A549 (cell line): ENCODE results near the gene SCUBE1. TPM values are rescaled to one million over a fixed set of nuclear protein-coding genes. Genes with fewer than 3 reads are reported as not detected.

ENCODE experiments used
- ATAC-seq, 2 experiments: fragments of 200-7000 bp in 1 of 2; fragments of >200 bp in 1 of 2; cut with Nextera tagmentation in 1 of 2; cut with Tn5 transposase in 1 of 2; 3 replicates each; pipeline versions ENCODE4 v1.8.0 to v1.9.1; 2018 to 2020; ENCODE audit warnings: mild to moderate bottlenecking in 1 of 2, moderate library complexity in 1 of 2
- CTCF ChIA-PET: fragments of 300-600 bp; sonication (Branson Sonifier 250); formaldehyde crosslinking; extraction: SDS; loops from one replicate; lab custom pipeline; 2021; ENCODE audit warnings: antibody characterized with exemption, inconsistent platforms; lab: Yijun Ruan, JAX
- POLR2A ChIA-PET: fragments of 350-600 bp; formaldehyde crosslinking; extraction: SDS; loops from one replicate; lab custom pipeline; 2021; ENCODE audit warnings: antibody characterized with exemption, inconsistent platforms; lab: Yijun Ruan, JAX
- DNase-seq, 2 experiments: peaks; one replicate each; pipeline versions ENCODE4 v3.0.0 to v3.0.0-alpha.2; 2011 to 2016; ENCODE audit warnings: low read depth in 1 of 2, low spot score in 1 of 2
- FAIRE-seq: peaks from 2 replicates; lab custom pipeline; 2011; peaks lifted over from hg19 to GRCh38; lab: Jason Lieb, UNC
- H3K27ac ChIP-seq, 2 experiments: fragments of >200 bp; sonication (Bioruptor Twin); formaldehyde crosslinking; 3 replicates each; pipeline ENCODE4 v1.5.1; 2016 to 2017
- H3K4me1 ChIP-seq: fragments of >200 bp; sonication (Bioruptor Twin); formaldehyde crosslinking; 3 replicates; pipeline ENCODE4 v1.6.1; 2016
- H3K4me2 ChIP-seq: fragments of >200 bp; sonication (Bioruptor Twin); formaldehyde crosslinking; 3 replicates; pipeline ENCODE4 v1.6.1; 2016
- H3K4me3 ChIP-seq: fragments of >200 bp; sonication (Bioruptor Twin); formaldehyde crosslinking; 3 replicates; pipeline ENCODE4 v1.5.1; 2016
- H3K9me3 ChIP-seq: fragments of >200 bp; sonication (Bioruptor Twin); formaldehyde crosslinking; 3 replicates; pipeline ENCODE4 v1.6.1; 2016
- BHLHE40 ChIP-seq: IDR thresholded peaks from 2 replicates; pipeline ENCODE4 v1.6.1; 2012; ENCODE audit warnings: low read depth, low read length, inconsistent platforms
- CBX2 ChIP-seq: fragments of 200-600 bp; sonication (generic); IDR thresholded peaks from 2 replicates; pipeline ENCODE4 v1.6.1; 2016; ENCODE audit warnings: low read depth, mild to moderate bottlenecking, borderline replicate concordance
- CHD2 ChIP-seq: fragments of 150-350 bp; IDR thresholded peaks from 2 replicates; pipeline ENCODE4 v1.6.1; 2014; ENCODE audit warnings: low read length; ENCODE audit not compliant: partially characterized antibody
- CHD4 ChIP-seq: fragments of 200-600 bp; sonication (generic); IDR thresholded peaks from 2 replicates; pipeline ENCODE4 v1.6.1; 2016; ENCODE audit warnings: antibody characterized with exemption, mild to moderate bottlenecking, borderline replicate concordance
- E2F6 ChIP-seq: IDR thresholded peaks from 2 replicates; pipeline ENCODE4 v1.6.1; 2012; ENCODE audit warnings: low read depth, borderline replicate concordance
- EHF ChIP-seq: fragments of 250-450 bp; sonication (Bioruptor Pico); IDR thresholded peaks from 2 replicates; pipeline ENCODE4 v1.5.0; 2020; ENCODE audit warnings: mild to moderate bottlenecking
- EHMT2 ChIP-seq: fragments of 200-600 bp; sonication (generic); IDR thresholded peaks from 2 replicates; pipeline ENCODE4 v1.6.1; 2016; ENCODE audit warnings: antibody characterized with exemption, low read depth, mild to moderate bottlenecking, moderate library complexity
- FOXS1 ChIP-seq: fragments of 250-450 bp; sonication (Bioruptor Pico); IDR thresholded peaks from 2 replicates; pipeline ENCODE4 v1.5.0; 2020; ENCODE audit warnings: mild to moderate bottlenecking, moderate library complexity
- GATA3 ChIP-seq: IDR thresholded peaks from 2 replicates; pipeline ENCODE4 v1.6.1; 2012; ENCODE audit warnings: borderline replicate concordance
- HEYL ChIP-seq: fragments of 250-450 bp; sonication (Bioruptor Pico); IDR thresholded peaks from 2 replicates; pipeline ENCODE4 v1.8.0; 2021; ENCODE audit warnings: mild to moderate bottlenecking, moderate library complexity
- HOXB5 ChIP-seq: fragments of 250-450 bp; sonication (Bioruptor Pico); IDR thresholded peaks from 2 replicates; pipeline ENCODE4 v1.5.0; 2020; ENCODE audit warnings: mild to moderate bottlenecking, moderate library complexity
- KDM1A ChIP-seq: fragments of 200-600 bp; sonication (generic); IDR thresholded peaks from 2 replicates; pipeline ENCODE4 v1.6.1; 2016; ENCODE audit warnings: low read depth, mild to moderate bottlenecking
- KDM5A ChIP-seq: fragments of 200-600 bp; sonication (generic); IDR thresholded peaks from 2 replicates; pipeline ENCODE4 v1.6.1; 2016; ENCODE audit warnings: antibody characterized with exemption, mild to moderate bottlenecking
- MYC ChIP-seq: IDR thresholded peaks from 2 replicates; pipeline ENCODE4 v1.6.1; 2012; ENCODE audit warnings: mild to moderate bottlenecking, inconsistent platforms, low read length, improper control_type of control experiment, borderline replicate concordance
- NFE2L2 ChIP-seq: fragments of 150-350 bp; conservative IDR thresholded peaks from 2 replicates; pipeline ENCODE4 v1.6.1; 2014; ENCODE audit warnings: low read length
- PBX3 ChIP-seq: IDR thresholded peaks from 2 replicates; pipeline ENCODE4 v1.6.1; 2012
- PHF8 ChIP-seq: fragments of 200-600 bp; sonication (generic); IDR thresholded peaks from 2 replicates; pipeline ENCODE4 v1.6.1; 2016; ENCODE audit warnings: low read depth, mild to moderate bottlenecking, antibody characterized with exemption, moderate library complexity, borderline replicate concordance
- POLR2A ChIP-seq: IDR thresholded peaks from 2 replicates; pipeline ENCODE4 v1.6.1; 2012; ENCODE audit warnings: mild to moderate bottlenecking, low read length
- RAD21 ChIP-seq, 2 experiments: fragments of >200 bp in 1 of 2; sonication (Bioruptor Twin) in 1 of 2; formaldehyde crosslinking in 1 of 2; IDR thresholded peaks in 1 of 2; conservative IDR thresholded peaks in 1 of 2; 2 replicates in 1 of 2; 3 replicates in 1 of 2; pipeline ENCODE4 v1.6.1; 2012 to 2018; ENCODE audit warnings: inconsistent platforms in 1 of 2
- RARB ChIP-seq: fragments of 250-450 bp; sonication (Bioruptor Pico); IDR thresholded peaks from 2 replicates; pipeline ENCODE4 v1.8.0; 2021; ENCODE audit warnings: mild to moderate bottlenecking, moderate library complexity
- RCOR1 ChIP-seq: fragments of 150-350 bp; IDR thresholded peaks from 2 replicates; pipeline ENCODE4 v1.6.1; 2014; ENCODE audit warnings: antibody characterized with exemption, low read length, low read depth
- REST ChIP-seq: fragments of 200-600 bp; sonication (generic); IDR thresholded peaks from 2 replicates; pipeline ENCODE4 v1.6.1; 2016; ENCODE audit warnings: antibody characterized with exemption, mild to moderate bottlenecking, moderate library complexity
- RNF2 ChIP-seq: fragments of 200-600 bp; sonication (generic); IDR thresholded peaks from 2 replicates; pipeline ENCODE4 v1.6.1; 2016; ENCODE audit warnings: low read depth, mild to moderate bottlenecking, antibody characterized with exemption, moderate library complexity, borderline replicate concordance
- TP53 ChIP-seq: fragments of 250-450 bp; sonication (Bioruptor Pico); IDR thresholded peaks from 2 replicates; pipeline ENCODE4 v1.5.0; 2021; ENCODE audit warnings: mild to moderate bottlenecking, moderate library complexity
- ZC3H11A ChIP-seq: fragments of 450-650 bp; IDR thresholded peaks from 2 replicates; pipeline ENCODE4 v1.6.1; 2014; ENCODE audit warnings: antibody characterized with exemption, mild to moderate bottlenecking
- ZFP36 ChIP-seq: fragments of 450-650 bp; IDR thresholded peaks from 2 replicates; pipeline ENCODE4 v1.6.1; 2014; ENCODE audit warnings: borderline replicate concordance; ENCODE audit not compliant: partially characterized antibody
- ZSCAN20 ChIP-seq: fragments of 250-450 bp; sonication (Bioruptor Pico); IDR thresholded peaks from 2 replicates; pipeline ENCODE4 v1.8.0; 2022; ENCODE audit warnings: mild to moderate bottlenecking, moderate library complexity
- WGBS: methylation state at CpG from one replicate; pipeline ENCODE4 v1.1.6; 2017; ENCODE audit errors: missing lambda C conversion rate; 5-methylcytosine and 5-hydroxymethylcytosine counted together
- polyA plus RNA-seq, 4 experiments: library from polyadenylated mRNA; depleted of rRNA in 3 of 4; stranded (reverse); fragments of >200 nt; fragmentation: RNase III in 1 of 4; extraction: RNeasy Plus Mini Kit Qiagen cat#74134 plus additional on column Dnase treatment in 1 of 4; gene quantifications; 2 replicates in 3 of 4; 3 replicates in 1 of 4; pipeline ENCODE4 v1.2.3, GENCODE V29; 2011 to 2017

SCUBE1 gene
- polyA plus RNA-seq, 2 of the 4 experiments (the other 2 are of a cell fraction): 0.01 to 0.12 TPM

GRCh38 chr22:43211941-43212433, 131.2 kb downstream of the SCUBE1 start:
- Histone ChIP-seq H3K4me3 (no peak overlapping the region), H3K9me3 (no peaks in the 10 kb centered on the region), H3K4me2 (no peak overlapping the region), H3K4me1 (no peaks in the 10 kb centered on the region), H3K27ac (no peak overlapping the region)
- ChIA-PET POLR2A (no interaction called here), CTCF (no interaction called here)
- DNase-seq (no peak), FAIRE-seq (no peak), ATAC-seq (no peak)
- TF ChIP-seq RARB (CRISPR knock-in tag): no peak
- TF ChIP-seq ZC3H11A: no peak
- TF ChIP-seq GATA3: no peak
- TF ChIP-seq FOXS1 (CRISPR knock-in tag): no peak
- TF ChIP-seq HEYL (CRISPR knock-in tag): no peak
- TF ChIP-seq RAD21 (conservative IDR thresholded peaks at IDR 0.05 in 1 of 2, IDR thresholded peaks at IDR 0.05 in 1 of 2): no peak
- no peak for TF ChIP-seq KDM5A
- TF ChIP-seq REST: no peak
- TF ChIP-seq KDM1A: no peak
- TF ChIP-seq EHF (CRISPR knock-in tag): no peak
- TF ChIP-seq CHD4: no peak
- TF ChIP-seq PBX3: no peak
- TF ChIP-seq RNF2: no peak
- no peak for TF ChIP-seq CHD2
- no peak for TF ChIP-seq CBX2
- no peak for TF ChIP-seq TP53
- WGBS: 60% methylated on average over 4 of the region's 13 CpGs

DNA sequence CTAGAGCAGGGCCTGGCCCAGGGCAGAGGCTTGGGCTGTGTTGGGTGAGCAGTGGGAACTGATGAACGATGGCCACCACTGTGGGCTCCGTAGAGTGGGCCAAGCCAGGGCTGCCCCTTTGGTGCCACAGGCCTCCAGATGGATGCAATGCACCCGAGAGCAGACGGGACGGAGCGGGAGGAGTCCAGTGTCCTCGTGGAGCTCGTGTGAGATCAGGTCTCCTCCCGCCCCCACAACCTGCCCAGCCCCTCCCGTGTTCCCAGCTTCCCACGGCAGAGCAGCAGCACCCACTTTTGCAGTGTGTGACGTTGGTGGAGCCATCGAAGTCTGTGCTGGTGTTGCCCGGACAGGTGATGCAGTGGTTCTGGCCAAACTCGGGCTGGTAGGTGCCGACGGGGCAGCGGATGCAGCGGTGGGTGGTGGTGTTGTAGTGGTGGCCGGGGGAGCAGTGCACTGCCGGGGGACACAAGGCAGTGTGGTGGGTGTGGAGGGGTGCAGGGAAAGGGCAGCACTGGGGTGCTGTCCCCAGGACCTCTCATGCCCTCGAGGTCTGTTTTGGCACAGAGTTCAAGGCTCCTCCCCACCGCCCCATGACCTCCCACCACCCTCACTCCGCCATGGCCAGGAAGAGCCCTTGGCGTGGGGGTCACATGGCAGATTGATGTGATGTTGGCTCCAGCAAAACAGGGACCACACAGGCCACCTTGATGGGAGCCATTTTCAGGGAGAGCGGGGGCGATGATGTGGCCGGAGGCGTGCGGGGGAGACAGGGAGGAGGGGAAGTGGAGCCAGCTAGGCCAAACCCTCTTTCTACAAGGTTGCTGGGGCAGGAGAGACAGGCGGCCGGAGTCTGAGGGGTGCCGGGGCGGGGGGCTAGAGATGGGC, 132.3 kb downstream of the SCUBE1 start:
- FAIRE-seq: no peak
- H3K27ac ChIP-seq: no peak overlapping the region
- no peak for DNase-seq
- 77% methylated on average over 21 of the region's 34 CpGs for WGBS
- no peak overlapping the region for H3K4me3 ChIP-seq
- no peak for ATAC-seq
- H3K4me1 ChIP-seq: no peaks in the 10 kb centered on the region
- H3K4me2 ChIP-seq: no peak overlapping the region
- H3K9me3 ChIP-seq: no peaks in the 10 kb centered on the region
- CTCF ChIA-PET: interaction anchor here (0.7 kb wide), 1 partner anchor 14 kb away, joined by 5 read pairs; no protein-coding TSS in a partner anchor
- POLR2A ChIA-PET: no interaction called here
- TF ChIP-seq ZFP36: no peak
- no peak for TF ChIP-seq PHF8
- TF ChIP-seq REST: no peak
- no peak for TF ChIP-seq E2F6
- no peak for TF ChIP-seq NFE2L2
- TF ChIP-seq BHLHE40: no peak
- TF ChIP-seq EHMT2: no peak
- TF ChIP-seq MYC: no peak
- TF ChIP-seq HOXB5 (CRISPR knock-in tag): no peak
- no peak for TF ChIP-seq RCOR1
- TF ChIP-seq POLR2A: no peak
- no peak for TF ChIP-seq FOXS1 (CRISPR knock-in tag)
- TF ChIP-seq ZSCAN20 (CRISPR knock-in tag): no peak
